Fibroblast of skin of right quadriceps (primary cell): ENCODE data around the gene DNAJC16.
"Not testable (repeated sequence)": the region's sequence is repeated elsewhere in the genome, so short reads cannot be mapped to it uniquely, and the experiment has no call there.

ENCODE experiments used
- DNase-seq: peaks from one replicate; pipeline ENCODE4 v3.0.0-alpha.2; 2013

DNAJC16 gene

DNA sequence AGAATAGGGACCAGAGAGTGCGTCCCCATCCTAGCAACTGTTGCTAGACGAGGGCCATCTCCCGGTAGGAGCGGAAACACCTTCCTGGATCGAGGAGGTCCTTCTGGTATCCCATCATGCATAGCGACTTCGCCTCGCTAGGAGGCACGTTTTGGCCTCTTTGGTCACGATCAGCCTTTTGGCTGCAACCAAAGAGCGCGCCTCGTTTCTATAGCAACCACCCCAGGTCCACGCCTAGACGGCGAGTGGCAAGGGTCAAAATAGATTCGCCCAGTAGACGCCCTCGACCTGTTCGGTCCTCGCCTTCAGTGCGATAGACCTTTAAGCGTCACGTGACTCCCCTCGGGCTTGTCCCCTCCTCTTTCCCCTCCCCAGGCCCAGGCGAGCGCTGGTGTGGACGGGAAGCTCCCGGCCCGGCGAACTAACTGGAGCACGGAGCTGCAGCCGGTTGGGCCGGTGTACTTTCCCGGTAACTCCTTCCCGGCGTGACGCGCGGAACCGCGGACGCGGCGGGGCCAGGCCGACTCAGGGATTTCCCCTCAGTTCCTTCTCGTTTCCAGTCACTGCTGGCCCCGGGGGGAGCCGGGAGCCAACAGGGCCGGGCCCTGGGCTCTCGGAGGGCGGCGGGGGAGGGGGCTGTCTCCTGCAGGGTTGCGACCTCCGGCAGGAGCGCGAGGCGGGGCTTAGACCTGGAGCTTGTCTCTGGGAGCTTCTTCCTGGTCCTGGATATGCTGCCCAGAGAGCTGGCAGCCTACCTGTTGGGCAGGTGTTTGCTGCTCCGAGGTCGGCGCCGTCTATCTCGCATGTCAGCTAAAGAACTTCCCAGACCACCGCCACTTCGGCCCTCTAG is at the start of gene DNAJC16:
Gene DNAJC16, plus strand, starts transcription at position 359 of the 850 bp plus-strand sequence. CDS start 2,258 bp downstream, outside the sequence.
- peak; percentile 100 for DNase-seq

DNA sequence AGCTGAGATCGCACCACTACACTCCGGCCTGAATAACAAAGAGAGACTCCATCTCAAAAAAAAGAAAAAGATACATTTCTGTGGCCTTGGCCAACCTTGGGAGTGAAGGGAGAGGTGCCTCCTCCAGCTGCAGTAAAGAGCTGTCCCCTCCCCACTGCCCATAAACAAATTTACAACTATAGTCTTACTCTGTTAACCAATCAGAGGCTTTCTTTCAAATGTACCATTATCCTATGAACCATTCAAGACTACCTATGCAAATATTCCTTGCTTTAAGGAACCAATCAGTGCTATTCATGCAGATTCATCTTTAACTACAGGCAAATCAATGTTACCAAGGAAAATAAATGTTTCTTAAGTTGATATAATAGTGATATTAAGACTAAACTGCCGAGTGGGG is 49.7 kb upstream of the DNAJC16 start:
- DNase-seq, result no peak

- no peak for DNase-seq
These were observed 48.9 kb upstream of the DNAJC16 start for GRCh38 chr1:15477646-15478212.

- DNase-seq, result no peak
These were observed 46.8 kb upstream of the DNAJC16 start for GRCh38 chr1:15479654-15480347.

DNA sequence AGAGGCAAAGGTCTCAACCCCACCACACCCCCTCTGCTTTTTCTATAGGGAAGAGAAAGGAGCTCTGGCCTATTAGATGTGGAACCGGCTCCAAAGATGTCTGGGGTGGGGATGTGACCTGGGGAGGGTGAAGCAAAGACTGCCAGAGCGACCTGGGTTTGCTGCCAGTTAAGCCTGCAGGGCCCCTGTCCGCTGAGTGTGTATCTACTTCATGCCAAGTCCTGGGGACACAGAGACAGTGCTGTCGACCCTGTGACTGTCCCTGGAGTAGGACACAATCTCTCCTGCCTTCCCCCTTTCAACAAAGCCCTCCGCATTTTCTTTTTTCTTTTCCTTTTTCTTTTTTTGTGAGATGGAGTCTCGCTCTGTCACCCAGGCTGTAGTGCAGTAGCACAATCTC is 44.2 kb upstream of the DNAJC16 start:
- not testable (repeated sequence) for DNase-seq

DNA sequence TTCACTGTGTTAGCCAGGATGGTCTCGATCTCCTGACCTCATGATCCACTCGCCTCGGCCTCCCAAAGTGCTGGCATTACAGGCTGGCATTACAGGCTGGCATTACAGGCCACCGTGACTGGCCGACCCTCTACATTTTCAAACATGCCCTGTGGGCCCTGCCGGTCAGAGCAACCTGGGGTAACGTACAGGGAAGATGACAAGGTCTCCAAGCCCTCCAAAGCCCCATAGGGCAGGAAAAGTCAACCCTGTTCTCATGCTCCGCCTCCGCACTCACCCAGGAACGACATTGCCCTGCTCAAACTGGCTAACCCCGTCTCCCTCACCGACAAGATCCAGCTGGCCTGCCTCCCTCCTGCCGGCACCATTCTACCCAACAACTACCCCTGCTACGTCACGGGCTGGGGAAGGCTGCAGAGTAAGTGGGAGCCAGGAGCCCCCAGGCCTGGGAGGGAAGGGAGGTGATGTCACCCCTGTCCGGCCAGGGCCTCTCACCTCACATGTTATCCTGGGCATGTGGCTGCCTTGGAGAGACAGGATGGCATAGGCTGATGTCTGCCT is 43.6 kb upstream of the DNAJC16 start:
- not testable (repeated sequence) for DNase-seq

DNA sequence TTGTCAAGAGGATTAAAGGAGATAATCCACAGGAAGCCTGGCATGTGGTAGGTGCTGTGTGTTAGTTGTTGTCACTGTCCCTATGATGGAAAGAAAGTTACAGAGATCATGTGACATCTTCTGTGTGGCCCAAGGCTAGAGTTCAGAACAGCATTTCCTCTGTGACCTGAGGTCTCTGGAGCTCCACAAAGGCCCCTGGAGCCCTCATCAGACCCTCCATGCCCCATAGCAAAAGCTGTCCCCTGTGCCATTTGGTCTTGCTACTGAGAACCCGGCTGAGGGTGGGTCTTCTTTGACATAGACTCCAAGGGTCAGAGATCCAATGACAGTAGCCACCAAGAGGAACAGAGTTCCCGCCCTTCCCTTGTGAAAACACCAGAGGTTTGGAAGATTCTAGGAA is 42.7 kb upstream of the DNAJC16 start:
- no peak for DNase-seq

- DNase-seq, result not testable (repeated sequence)
These were observed 42.2 kb upstream of the DNAJC16 start for GRCh38 chr1:15484443-15484842.

- DNase-seq, result no peak
These were observed 41.0 kb upstream of the DNAJC16 start for GRCh38 chr1:15485636-15486035.

DNA sequence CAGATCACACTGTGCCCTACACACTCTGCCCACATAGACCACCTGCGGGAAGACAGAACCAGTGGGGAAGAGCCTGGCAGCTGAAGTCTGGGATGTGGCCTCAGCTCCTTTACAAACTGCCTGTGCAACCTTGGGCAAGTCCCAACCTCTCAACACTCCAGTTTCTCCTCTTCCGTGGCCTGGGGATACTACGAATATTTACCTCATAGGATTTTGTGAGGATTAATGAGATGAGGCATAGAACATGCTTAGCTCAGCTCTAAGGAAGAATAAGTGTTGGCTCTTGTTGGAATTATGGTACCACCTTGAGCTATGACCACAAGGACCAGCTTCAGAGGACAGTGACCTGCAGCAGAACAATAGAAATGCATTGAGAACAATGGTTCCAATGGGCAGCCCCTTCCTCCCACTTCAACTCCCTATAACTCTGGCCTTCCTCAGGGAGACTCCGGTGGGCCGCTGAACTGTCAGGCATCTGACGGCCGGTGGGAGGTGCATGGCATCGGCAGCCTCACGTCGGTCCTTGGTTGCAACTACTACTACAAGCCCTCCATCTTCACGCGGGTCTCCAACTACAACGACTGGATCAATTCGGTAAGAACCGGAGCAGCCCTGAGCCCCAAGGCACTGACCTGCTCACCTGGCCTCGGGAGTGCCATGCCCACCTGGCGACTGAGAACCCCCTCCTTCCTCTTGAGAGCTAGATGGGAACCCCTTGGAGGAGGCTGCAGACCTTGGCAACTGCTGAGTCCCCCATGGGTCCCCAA is 39.6 kb upstream of the DNAJC16 start:
- DNase-seq, result not testable (repeated sequence)

DNA sequence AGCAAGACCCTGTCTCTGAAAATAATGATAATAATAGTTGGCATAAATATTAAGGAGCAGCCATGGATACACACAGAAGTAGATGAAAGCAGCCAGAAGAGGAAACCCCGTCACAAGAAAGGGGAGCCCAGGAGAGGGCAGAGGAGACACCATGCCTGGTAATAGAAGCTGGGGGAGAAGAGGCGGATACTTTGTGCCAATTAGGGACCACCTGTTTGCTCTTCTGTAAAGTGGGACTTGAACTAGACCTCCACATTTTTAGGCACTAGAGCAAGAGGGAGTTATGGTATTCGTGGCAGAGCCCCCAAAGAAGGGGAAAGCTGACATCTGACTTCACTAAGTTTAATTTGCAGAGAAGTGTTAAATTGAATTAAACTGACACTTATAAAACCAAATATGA is 38.3 kb upstream of the DNAJC16 start:
- DNase-seq, result no peak

DNA sequence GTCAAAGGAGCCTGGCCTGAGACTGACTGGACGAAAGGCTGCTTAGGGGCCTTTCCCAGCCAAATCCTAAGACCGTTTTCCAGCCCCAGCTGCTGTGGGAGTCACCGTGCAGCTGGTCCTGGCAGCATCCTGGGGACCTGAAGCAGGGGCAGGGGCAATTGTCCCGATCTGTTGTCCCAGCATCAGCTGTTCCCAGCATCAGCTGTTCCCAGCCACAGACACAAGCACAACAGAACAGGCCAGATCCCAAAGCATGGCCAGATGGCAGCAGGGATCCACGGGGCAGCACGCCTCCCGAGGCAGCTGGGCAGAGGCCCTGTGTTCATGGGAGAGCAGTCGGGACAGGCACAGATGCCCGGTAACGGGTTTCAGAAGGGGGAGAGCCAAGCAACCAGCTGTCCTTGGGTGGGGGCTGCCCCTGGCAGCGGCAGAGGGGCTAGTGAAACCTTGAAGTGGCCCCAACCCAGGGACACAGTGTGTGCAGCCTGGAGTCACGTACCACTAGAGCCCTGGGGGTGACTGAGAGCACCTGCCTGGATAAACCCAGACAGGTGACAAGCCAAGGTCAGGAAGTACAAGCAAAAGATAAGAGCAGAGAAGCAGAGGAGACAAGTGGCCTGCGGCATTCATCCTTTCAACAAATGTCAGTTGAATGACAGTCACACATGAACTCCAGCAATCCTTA is 37.5 kb upstream of the DNAJC16 start:
- no peak for DNase-seq

GRCh38 chr1:15491010-15491409 is 35.6 kb upstream of the DNAJC16 start:
- not testable (repeated sequence) for DNase-seq

DNA sequence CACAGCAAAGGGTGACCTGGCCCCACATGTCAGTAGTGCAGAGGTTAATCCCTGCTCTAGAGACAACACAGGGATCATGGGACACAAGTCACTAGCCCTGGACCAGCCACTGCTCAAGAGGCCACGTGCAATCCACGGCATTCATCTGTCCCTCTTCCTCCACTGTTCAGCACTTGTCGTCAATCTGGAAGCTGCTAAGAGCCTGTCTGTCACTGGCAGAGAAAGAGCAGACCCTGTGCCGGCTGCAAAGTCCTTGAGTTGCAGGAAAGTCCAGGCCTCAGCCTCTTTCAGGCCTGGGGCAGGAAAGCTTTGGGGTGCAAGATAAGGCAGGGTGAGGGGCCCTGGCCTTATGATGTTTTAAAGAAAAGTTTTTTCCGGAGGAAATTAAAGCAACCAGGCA is 34.1 kb upstream of the DNAJC16 start:
- no peak for DNase-seq

- no peak for DNase-seq
These were observed 32.7 kb upstream of the DNAJC16 start for GRCh38 chr1:15493869-15494390.

DNA sequence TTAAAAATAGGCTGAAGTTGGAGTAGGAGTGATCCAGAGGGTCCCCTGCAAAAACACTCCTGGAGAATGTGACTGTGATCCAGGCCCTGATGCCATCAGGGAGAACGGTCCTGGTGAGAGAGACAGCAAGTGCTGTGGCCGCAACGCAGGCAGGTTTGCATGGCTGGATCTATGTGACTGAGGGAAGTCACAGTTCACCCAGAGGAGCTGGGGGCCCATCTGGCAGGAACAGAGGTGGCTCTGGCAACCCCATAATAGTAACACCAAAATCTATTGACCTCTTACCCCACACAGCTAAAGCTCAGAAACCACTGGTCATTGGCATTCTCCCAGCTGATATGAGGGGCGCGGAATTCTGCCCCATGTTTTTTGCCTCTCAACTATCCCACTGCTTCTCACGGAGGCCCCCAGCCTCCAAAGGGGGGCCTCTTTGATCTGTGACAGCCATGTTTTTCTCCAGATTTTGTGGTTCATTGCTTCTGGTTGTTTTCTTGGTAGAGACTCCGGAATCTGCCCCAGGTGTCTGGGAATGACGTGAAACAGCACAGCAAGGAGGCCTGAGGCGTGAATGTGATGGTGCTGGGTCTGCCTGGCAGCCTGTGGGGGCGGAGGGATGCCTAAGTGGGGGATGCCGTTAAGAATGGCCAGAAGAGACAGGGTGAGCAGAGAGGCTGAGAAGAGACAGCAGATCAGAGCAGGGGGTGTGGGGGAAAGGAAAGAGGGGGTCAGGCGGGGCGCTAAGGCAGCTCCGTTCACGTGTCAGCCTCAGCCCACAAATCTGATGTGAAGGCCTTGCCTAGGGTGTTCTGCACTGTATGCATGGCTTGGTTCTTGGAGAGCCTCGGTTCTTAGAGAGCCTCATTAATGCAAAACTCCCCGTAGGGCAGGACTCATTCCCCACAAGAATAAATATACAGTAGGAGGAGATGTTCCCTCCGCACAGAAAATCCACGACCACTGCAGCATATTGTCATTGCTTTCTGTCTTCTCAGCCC is 26.2 kb upstream of the DNAJC16 start:
- no peak for DNase-seq

DNA sequence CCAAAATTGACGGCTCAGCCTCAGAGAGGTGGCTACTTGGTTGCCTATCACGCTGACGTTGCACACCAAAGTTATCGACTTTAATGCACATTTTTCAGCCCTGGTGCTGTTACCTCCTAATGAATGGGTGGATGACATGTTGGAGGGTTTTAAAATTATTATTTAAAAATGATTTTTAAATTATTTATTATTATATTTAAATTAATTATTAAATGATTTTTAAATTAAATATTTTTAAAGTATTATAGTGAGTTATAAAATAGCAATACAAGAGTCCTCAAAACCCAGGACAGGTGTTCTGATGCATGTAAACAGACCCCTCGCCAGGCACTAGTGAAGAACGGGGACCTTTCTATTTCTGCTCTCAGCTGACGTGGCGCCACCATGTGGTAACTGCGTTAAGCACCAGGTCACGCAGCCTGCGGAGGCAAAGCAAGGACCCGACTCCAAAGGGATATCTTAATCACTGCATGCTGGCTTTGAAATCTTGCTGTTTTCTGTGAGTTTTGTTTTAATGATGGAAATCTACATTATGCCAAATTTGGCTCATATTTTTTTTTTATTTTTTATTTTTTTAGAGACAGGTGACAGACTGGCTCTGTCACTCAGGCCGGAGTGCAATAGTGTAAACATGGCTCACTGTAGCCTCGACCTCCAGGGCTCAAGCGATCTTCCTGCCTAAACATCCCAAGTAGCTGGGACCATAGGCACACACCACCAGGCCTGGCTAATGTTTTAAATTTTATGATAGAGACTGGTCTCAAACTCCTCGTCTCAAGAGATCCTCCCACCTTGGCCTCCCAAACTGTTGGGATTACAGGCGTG is 25.2 kb upstream of the DNAJC16 start:
- peak; percentile 35 for DNase-seq

- no peak for DNase-seq
These were observed 22.2 kb upstream of the DNAJC16 start for GRCh38 chr1:15504436-15504835.

DNA sequence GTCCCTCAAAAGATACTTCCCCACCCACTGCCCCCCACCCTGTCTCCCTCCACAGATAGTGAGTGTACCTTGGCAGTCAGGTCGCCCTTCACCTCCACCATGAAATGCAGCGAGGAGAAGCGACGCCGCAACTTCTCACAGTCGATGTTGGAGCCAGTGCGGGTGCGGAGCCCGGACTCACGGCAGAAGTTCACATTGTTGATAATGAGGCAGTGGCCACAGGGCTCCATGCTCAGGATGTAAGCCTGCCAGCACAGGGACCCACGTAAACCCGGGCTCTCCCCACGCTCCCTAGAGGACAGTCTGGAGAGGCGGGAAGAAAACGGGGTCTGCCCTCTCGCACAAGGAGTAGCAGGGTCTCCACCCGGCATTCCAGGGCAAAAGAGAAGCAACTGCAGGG is 19.8 kb upstream of the DNAJC16 start:
- DNase-seq, result no peak

- no peak for DNase-seq
These were observed 19.4 kb upstream of the DNAJC16 start for GRCh38 chr1:15507278-15507677.
